Measurements from ENCODE around the gene LHX4. TPM values are rescaled to one million over a fixed set of nuclear protein-coding genes. Genes with fewer than 3 reads are reported as not detected.

LHX4 gene
- total RNA-seq, 1 donor from 2014 or later = not detected

DNA sequence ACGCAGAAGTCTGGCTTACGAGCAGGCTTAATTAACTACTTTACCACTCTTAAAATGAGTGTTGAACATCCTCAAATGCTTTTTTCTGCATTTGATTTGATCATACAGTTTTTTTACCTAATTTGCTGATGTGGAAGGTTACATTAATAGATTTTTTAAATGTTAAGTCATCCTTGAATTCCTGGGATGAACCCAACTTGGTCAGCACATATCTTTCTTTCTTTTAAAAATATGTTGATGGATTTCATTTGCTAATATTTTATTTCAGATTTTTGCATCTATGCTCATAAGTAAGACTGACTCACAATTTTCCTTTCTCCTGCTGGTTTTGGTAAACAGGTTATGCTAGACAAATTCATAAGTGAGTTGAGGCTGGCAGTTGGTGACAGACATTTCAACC, 82.9 kb downstream of the LHX4 start:
- DNase-seq = no peak

DNA sequence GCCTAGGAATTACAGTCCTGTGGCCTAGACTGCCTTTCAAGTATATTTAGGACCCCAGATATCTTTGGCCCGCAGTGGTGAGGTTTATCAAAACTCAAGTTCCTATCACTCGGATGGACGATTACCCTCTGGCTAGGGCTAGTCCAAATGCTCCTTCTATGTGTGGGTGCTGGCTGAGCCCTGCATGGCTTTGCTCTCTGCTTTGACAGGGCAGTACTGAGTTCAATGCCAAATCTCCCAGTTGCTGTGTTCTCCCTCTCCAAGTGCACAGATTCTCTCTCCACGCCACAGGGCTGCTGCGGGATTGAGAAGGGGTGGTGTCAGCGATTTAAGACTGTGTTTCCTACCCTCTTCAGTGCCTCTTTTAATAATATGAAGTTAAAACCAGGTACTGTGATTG, 97.0 kb downstream of the LHX4 start:
- DNase-seq = no peak

Other genes starting within 250 kb of the LHX4 start
- 100 and 121 TPM in 2 replicates for gene QSOX1, start 75.4 kb upstream of the LHX4 start, total RNA-seq